ENCODE results near the gene SULF2. TPM values are rescaled to one million over a fixed set of nuclear protein-coding genes. Genes with fewer than 3 reads are reported as not detected.

Gene SULF2
- polyA plus RNA-seq, 4 donors, result 63.4 to 90.4 (median 76.6) TPM

GRCh38 chr20:47674145-47674544, 111.1 kb downstream of the SULF2 start:
- no peak for DNase-seq (ENCODE audit: low read depth in 4 of 4, low spot score in 3 of 4)

DNA sequence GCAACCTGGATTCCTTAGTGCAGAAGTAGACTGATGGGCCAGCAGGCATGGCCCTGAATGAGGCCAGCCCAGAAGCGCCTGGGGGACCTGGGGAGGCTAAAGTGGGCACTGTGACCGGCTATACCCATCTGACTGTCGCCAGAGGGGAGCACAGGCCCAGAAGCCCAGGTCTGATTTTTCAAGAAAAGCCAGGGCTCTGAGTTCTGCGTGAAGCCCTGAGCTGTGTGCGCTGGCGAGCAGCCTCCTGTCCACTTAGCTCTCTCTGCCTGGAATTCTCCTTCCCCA, 111.7 kb downstream of the SULF2 start:
- DNase-seq (ENCODE audit: low read depth in 4 of 4, low spot score in 3 of 4), result no peak

- DNase-seq (ENCODE audit: low read depth in 4 of 4, low spot score in 3 of 4), result no peak
Measured at GRCh38 chr20:47672886-47673670, 112.2 kb downstream of the SULF2 start.

GRCh38 chr20:47672166-47672565, 113.1 kb downstream of the SULF2 start:
- DNase-seq (ENCODE audit: low read depth in 4 of 4, low spot score in 3 of 4), result no peak

- no peak for DNase-seq (ENCODE audit: low read depth in 4 of 4, low spot score in 3 of 4)
Measured at GRCh38 chr20:47670913-47671312, 114.4 kb downstream of the SULF2 start.

DNA sequence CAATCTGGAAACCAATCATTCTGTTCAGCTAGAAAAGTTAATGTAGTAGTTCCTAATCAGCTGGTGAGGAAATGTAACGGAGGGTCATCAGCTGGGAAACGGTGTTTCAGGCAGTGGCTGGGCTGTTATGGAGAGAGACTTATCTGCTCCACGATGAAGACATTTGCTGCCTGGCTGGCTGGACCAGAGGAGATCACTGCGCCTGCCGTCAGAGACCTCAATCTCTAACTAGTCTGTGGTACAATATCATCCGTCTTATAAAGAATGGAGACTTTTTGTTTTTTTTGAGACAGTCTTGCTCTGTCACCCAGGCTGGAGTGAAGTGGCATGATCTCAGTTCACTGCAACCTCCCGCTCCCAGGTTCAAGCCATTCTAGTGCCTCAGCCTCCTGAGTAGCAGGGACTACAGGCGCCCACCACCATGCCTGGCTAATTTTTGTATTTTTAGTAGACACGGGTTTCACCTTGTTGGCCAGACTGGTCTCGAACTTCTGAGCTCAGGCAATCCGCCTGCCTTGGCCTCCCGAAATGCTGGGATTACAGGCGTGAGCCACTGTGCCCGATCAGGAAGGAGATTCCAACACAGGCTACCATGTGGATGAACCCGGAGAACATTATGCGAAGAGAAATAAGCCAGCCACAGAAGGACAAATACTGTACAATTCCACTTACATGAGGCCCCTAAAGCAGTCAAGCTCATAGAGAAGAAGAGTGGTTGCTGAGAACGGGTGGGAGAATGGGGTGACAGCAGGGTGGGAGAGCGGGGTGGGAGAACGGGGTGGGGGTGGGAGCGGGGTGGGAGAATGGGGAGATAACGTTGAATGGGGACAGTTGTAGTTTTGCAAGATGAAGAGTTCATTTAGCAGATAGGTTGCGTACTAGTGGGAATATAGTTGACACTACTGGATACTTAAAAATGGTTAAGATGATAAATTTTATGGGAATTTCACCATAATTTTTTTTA, 115.1 kb downstream of the SULF2 start:
- no peak for DNase-seq (ENCODE audit: low read depth in 4 of 4, low spot score in 3 of 4)

- DNase-seq (ENCODE audit: low read depth in 4 of 4, low spot score in 3 of 4), result no peak
Measured at GRCh38 chr20:47669489-47669888, 115.8 kb downstream of the SULF2 start.

DNA sequence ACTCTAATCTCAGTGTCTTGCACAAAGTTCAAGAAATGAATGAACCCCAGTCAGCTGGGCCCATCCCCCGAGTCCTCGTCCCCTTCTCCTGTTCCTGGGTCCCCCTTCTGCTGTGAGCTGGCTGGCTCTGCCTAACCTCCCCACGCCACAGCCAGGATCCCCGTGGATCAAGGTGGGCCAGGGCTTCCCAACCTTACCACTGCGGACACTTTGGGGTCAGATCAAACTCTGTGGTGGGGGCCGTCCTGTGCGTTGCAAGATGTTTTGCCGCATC, 116.2 kb downstream of the SULF2 start:
- DNase-seq (ENCODE audit: low read depth in 4 of 4, low spot score in 3 of 4), result no peak

GRCh38 chr20:47668313-47669151, 116.7 kb downstream of the SULF2 start:
- DNase-seq (ENCODE audit: low read depth in 4 of 4, low spot score in 3 of 4), result no peak

DNA sequence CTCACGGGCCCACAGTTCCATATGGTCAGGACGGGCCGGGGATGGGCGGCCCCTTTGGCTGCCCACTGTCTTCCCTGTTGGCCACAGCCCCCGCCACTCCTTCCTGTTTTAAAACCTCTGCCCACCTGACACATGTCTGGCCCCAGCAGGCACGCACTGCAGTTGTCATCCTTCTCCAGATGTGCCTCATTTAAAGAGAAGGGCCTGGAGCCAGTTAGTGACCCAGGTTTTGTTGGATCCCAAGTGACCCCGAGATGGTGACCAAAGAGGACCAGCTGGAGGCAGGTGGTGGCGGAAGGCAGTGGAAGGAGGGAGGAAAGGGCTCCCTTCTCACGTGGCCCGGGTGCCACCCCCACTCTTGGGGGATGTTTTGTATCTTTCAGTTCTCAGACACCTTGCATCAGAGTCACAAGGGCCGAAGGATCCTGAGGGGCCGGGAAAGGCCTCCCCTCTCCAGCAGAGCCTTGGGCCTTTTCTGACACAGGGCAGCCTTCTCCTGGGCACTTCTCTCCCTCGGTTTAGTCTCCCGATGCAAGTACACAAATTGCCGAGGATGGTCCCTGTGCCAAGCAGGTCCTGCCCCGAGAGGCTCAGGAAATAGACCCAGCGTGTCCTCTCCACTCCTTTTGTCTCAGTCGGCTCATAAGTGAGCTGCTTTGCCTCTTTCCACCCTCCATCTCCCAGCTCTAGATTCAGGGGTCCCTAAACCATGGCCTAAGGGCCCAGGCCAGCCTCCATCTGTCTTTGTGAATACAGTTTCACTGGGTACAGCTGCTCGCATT, 117.6 kb downstream of the SULF2 start:
- DNase-seq (ENCODE audit: low read depth in 4 of 4, low spot score in 3 of 4), result no peak

DNA sequence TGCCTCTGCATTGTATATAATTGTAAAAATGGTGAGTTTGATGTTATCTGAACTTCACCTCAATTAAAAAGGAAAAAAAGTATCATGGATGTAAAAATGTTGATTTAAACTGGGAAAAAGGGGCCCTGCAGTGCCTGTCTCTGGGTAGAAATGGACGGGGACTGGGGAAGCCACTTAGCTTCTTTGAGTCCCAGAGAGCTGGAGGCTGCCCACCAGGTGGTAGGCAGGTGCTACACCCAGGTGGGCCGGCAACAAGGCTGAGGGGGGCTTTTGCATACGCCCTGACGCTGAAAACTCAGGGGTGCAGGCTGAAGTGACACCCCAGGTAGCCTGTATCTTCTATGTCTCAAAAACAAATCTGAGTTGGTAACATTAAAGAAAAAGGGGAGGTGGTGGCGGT, 118.2 kb downstream of the SULF2 start:
- DNase-seq (ENCODE audit: low read depth in 4 of 4, low spot score in 3 of 4), result no peak

DNA sequence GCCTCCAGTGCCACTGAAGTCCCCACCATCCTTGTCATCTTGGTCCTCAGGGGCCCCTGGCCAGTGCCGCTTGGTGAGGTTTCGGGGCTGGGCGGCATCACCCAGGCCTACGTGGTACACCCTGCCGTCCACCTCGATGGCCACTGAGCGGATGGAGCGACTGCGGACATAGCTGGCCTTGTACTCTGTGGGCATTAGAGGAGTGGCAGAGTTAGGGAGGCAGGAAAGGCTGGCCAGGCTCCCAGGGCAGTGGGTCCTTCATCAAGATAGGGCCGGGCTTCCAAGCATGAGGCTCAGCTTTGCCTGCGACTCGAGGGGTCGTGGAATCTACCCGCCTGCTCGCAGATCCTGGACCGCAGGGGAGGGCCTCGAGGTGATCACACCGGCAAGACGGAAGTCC, 119.0 kb downstream of the SULF2 start:
- DNase-seq (ENCODE audit: low read depth in 4 of 4, low spot score in 3 of 4), result no peak

DNA sequence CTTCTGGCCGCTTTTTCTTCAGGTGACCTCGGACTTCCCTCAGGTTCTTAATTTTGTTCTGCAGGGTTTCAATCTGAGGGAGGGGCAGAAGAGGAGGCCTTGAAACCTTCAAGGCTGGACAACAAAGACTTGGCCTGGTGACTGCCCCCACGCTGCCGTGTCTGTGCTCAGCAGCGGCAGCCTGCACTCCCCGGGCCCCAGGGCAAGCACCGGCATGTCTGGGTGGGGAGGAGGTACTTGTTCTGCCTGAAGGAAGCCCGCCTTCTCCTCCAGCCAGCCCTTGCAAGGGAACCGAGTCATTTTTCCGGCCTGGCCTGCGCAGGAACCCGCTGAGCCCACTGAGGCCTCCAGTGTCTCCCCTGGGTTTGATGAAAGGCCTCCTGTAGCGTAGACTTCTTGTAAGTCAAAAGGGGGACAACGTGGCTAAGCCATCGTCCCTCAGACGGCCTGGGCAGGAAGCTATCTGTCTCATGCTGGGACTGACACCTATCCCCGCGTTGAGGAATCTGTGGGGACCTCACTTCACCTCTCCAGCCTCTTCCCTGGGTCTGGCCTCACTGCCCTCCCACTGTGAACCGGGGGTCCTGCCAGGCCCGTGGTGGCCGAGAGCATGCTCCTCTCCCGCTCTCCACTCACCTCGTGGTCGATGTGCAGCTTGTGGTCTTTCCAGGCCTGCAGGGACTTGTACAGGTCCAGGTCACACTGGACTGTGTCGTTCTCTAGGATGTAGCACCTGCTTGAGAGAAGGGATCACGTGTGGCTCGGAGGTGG, 119.9 kb downstream of the SULF2 start:
- DNase-seq (ENCODE audit: low read depth in 4 of 4, low spot score in 3 of 4), result no peak

- DNase-seq (ENCODE audit: low read depth in 4 of 4, low spot score in 3 of 4), result no peak
Measured at GRCh38 chr20:47664744-47665143, 120.5 kb downstream of the SULF2 start.

- DNase-seq (ENCODE audit: low read depth in 4 of 4, low spot score in 3 of 4), result no peak
Measured at GRCh38 chr20:47664068-47664437, 121.2 kb downstream of the SULF2 start.

DNA sequence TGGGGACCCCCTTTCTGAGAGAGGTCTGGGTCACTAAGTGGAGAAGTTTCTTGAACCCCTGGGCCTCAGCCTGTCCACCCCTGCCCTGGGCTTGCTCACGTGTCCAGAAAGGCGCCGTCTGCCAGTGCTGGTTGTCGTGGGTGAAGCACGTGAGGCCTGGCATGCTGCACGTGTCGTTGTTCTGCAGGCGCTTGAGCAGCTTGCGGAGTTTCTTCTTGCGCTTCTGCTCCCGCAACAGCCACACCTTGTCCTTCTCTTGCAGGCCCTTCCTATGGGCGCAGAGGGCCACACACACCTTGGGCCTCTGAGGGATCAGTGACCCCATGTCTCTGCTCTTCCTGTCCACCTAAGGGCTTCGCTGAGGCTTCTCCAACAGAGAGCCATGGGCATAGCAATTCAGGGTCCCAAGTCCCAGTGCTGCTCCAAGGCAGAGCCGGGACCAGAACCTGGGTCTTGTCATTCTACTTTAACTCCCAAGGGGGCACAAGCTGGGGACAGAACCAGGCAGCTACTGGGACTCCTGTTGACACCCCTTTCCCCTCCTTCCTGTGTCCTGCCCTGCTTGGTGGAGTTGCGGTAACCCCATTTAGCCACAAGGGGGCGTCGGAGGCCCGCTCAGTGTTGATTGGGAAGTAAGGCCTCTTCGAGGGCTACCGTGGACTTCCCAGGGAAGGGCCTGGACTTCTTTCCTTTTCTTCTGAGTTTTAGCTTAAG, 121.8 kb downstream of the SULF2 start:
- peak; percentile 62 to 71 (median 64) for DNase-seq (ENCODE audit: low read depth in 4 of 4, low spot score in 3 of 4)

DNA sequence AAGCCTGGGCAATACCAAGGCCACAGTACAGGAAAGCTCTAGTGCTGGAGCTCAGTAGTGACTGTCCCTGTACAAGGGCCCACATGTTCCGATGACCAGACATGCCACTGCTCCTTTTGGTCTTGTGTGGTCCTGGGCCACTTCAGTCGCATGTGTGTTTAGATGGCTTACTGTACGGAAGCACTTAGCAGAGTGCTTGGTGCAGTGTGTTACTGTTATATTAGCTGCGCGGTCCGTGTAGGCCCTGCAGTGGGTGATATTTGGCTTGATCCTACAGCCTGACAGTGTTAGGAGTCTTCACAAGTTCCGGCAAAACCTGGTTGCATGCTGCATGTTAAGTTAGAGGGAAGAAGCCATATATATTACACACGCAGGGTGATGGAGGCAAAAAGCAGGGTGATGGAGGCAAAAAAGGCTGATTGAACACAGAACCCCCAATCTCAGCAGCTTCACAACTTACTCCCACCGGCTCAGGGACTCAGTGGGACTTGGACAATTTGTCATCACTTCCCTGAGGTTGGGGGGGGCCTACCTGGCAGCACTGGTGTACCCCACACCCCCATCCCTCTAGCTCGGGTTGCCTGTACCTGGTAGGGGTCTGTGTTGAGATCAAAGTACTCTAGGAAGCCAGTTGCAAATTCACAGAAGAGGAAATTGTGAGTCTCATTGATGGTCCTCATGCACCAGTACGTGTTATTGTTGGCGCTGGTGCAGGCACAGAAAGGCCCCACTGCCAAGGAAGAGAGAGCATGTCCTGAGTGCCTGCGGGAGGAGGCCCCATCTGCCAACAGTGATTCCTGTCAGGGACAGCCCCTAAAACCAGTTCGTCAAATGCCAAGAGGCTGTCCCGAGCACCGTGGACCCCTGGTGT, 122.6 kb downstream of the SULF2 start:
- no peak for DNase-seq (ENCODE audit: low read depth in 4 of 4, low spot score in 3 of 4)

DNA sequence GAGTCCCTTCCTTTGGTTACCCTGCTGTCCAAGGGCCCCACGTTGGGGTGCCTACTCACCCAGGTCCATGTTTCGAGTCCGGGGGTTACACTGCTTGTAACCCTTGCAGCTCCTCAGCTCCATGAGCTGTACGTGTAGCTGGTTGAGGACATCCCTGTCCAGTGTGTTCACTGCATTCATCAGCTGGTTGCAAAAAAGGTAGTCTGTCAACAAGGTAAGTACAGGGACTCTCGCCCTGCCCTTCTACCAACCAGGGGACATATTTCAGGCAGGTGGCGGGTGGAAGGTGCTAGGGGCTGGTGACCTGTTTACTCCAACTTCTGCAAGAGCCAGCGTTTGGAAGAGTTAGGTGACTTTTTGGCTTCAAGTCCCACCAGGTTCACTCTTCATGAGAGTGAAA, 123.6 kb downstream of the SULF2 start:
- no peak for DNase-seq (ENCODE audit: low read depth in 4 of 4, low spot score in 3 of 4)
